ENCODE measurements around the gene ERBB4.

DNA sequence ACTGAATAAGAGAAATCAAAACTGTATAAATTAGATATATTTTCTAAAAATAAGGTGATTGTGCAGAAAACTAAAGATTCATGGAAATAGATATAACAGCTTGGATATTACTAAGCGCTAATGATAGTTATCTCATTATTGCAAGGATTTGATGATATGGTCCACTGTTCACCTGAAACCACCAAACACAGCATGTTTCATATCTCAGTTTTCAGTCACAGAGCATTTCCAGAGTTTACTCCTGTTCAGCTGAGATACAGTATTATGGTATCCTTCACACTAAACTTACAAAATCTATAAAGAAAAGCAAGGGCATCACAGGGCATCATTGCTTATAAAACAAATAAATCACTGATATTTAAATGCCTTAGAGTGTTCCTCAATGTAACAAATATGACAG is 591.6 kb downstream of the ERBB4 start:
- no peak for TF ChIP-seq ZFP3 (CRISPR knock-in tag; IDR thresholded peaks at IDR 0.05)
- TF ChIP-seq, protein P1, sequence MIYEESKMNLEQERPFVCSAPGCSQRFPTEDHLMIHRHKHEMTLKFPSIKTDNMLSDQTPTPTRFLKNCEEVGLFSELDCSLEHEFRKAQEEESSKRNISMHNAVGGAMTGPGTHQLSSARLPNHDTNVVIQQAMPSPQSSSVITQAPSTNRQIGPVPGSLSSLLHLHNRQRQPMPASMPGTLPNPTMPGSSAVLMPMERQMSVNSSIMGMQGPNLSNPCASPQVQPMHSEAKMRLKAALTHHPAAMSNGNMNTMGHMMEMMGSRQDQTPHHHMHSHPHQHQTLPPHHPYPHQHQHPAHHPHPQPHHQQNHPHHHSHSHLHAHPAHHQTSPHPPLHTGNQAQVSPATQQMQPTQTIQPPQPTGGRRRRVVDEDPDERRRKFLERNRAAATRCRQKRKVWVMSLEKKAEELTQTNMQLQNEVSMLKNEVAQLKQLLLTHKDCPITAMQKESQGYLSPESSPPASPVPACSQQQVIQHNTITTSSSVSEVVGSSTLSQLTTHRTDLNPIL (CRISPR knock-in tag; IDR thresholded peaks at IDR 0.05; ENCODE audit: low read depth) = no peak
- no peak for TF ChIP-seq BACH2 (CRISPR knock-in tag; IDR thresholded peaks at IDR 0.05; ENCODE audit: borderline replicate concordance)
- TF ChIP-seq ZFP30 (CRISPR knock-in tag; IDR thresholded peaks at IDR 0.05) = no peak
- no peak for TF ChIP-seq TCF4 (CRISPR knock-in tag; IDR thresholded peaks at IDR 0.05; ENCODE audit: borderline replicate concordance)
- TF ChIP-seq OSR1 (CRISPR knock-in tag; IDR thresholded peaks at IDR 0.05) = no peak

Data from SK-N-SH treated with all-trans-retinoic acid at 6 μM for 48 hours (cell line).